Neural progenitor cell (in vitro differentiated cells): ENCODE results near the gene ADAMTSL1. TPM values are rescaled to one million over a fixed set of nuclear protein-coding genes. Genes with fewer than 3 reads are reported as not detected.

Experiments
- DNase-seq: peaks from one replicate; pipeline ENCODE4 v3.0.0-alpha.2; 2016; ENCODE audit warnings: low spot score
- H2AFZ ChIP-seq: fragments of 200-600 bp; sonication (generic); replicated peaks from 2 replicates; pipeline ENCODE4 v1.6.1; 2016; ENCODE audit warnings: antibody characterized with exemption
- H3F3A ChIP-seq: fragments of 200-600 bp; sonication (generic); 2 replicates; pipeline ENCODE4 v1.6.1; 2016; ENCODE audit warnings: antibody characterized with exemption, low read depth
- H3K27ac ChIP-seq: fragments of 200-600 bp; sonication (generic); 2 replicates; pipeline ENCODE4 v1.5.1; 2016; ENCODE audit warnings: mild to moderate bottlenecking
- H3K27me3 ChIP-seq: fragments of 200-600 bp; sonication (generic); 2 replicates; pipeline ENCODE4 v1.6.1; 2016; ENCODE audit warnings: mild to moderate bottlenecking, moderate library complexity
- H3K36me3 ChIP-seq: fragments of 200-600 bp; sonication (generic); 2 replicates; pipeline ENCODE4 v1.5.1; 2016
- H3K4me1 ChIP-seq: fragments of 200-600 bp; sonication (generic); 2 replicates; pipeline ENCODE4 v1.6.1; 2016; ENCODE audit warnings: mixed run types
- H3K4me2 ChIP-seq: fragments of 200-600 bp; sonication (generic); 2 replicates; pipeline ENCODE4 v1.6.1; 2016
- H3K4me3 ChIP-seq: fragments of 200-600 bp; sonication (generic); 2 replicates; pipeline ENCODE4 v1.5.1; 2016
- H3K79me2 ChIP-seq: fragments of 200-600 bp; sonication (generic); 2 replicates; pipeline ENCODE4 v1.6.1; 2016; ENCODE audit warnings: low read depth
- H3K9ac ChIP-seq: fragments of 200-600 bp; sonication (generic); 2 replicates; pipeline ENCODE4 v1.6.1; 2016
- H3K9me3 ChIP-seq: fragments of 200-600 bp; sonication (generic); 2 replicates; pipeline ENCODE4 v1.5.1; 2016; ENCODE audit warnings: low read depth
- H4K20me1 ChIP-seq: fragments of 200-600 bp; sonication (generic); 2 replicates; pipeline ENCODE4 v1.6.1; 2016; ENCODE audit warnings: low read depth
- H3K27ac Mint-ChIP-seq: 3 replicates; pipeline ENCODE4 v1.8.0; 2021; ENCODE audit warnings: mixed read lengths
- H3K27me3 Mint-ChIP-seq: 2 replicates; pipeline ENCODE4 v1.8.0; 2022; ENCODE audit warnings: low read depth, mild to moderate bottlenecking, inconsistent platforms, moderate library complexity, mixed read lengths; ENCODE audit not compliant: insufficient read depth
- H3K36me3 Mint-ChIP-seq: 3 replicates; pipeline ENCODE4 v1.8.0; 2021; ENCODE audit warnings: mixed read lengths
- H3K4me1 Mint-ChIP-seq: 3 replicates; pipeline ENCODE4 v1.8.0; 2021; ENCODE audit warnings: mixed read lengths
- H3K4me3 Mint-ChIP-seq: 3 replicates; pipeline ENCODE4 v1.8.0; 2021; ENCODE audit warnings: mild to moderate bottlenecking, moderate library complexity, mixed read lengths
- H3K9me3 Mint-ChIP-seq: 3 replicates; pipeline ENCODE4 v1.8.0; 2020; ENCODE audit warnings: mixed read lengths
- EZH2 ChIP-seq: fragments of 200-600 bp; sonication (generic); IDR thresholded peaks from 2 replicates; pipeline ENCODE4 v1.6.1; 2017; ENCODE audit warnings: antibody characterized with exemption, mild to moderate bottlenecking, moderate library complexity
- EZH2phosphoT487 ChIP-seq: fragments of 200-600 bp; sonication (generic); IDR thresholded peaks from 2 replicates; pipeline ENCODE4 v1.6.1; 2017; ENCODE audit warnings: antibody characterized with exemption
- total RNA-seq: library from RNA; depleted of rRNA; stranded (reverse); fragments of >200 nt; gene quantifications from 2 replicates; pipeline ENCODE4 v1.2.3, GENCODE V29; 2015; ENCODE audit warnings: low replicate concordance
- TF ChIP-seq, protein P1 (sequence below): fragments of 200-600 bp; sonication (generic); IDR thresholded peaks from 2 replicates; pipeline ENCODE4 v1.5.1; 2017; ENCODE audit warnings: antibody characterized with exemption, mild to moderate bottlenecking

Gene ADAMTSL1
- total RNA-seq, 1 donor from 2014 or later: 0.73 TPM

DNA sequence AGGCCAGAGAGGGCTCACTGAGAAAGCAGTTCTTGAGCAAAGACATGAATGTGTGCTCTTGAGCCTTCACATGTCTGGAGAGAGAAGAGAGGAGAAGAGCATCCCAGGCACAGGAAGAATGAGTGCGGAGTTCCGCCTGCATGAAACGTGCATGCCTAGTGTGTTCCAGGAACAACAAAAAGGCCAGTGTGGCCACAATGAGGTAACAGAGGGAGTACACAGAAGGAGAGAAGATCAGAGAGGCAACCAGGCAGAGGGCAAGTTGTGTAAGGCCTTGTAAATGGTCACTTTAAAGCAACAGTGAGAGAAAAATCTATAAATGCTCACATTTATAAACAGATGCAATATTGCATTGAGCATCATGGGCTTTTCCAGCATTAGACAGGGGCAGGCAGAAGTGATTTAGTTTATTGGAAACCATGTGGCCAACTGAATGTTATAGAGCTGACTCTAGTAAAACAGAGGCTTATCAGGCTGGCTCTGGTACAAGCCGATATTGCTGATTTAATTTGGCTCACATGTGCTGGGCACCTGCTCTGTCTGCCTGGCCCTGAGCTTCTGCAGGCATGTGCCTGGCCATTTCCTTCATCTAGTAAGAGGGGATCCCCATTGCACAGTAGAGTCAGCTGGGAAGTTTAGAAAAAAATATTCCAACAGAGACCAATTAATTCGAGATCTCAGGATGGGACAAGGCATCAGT, 373.8 kb downstream of the ADAMTSL1 start:
- H3K27me3 Mint-ChIP-seq: no peaks in the 10 kb centered on the region

DNA sequence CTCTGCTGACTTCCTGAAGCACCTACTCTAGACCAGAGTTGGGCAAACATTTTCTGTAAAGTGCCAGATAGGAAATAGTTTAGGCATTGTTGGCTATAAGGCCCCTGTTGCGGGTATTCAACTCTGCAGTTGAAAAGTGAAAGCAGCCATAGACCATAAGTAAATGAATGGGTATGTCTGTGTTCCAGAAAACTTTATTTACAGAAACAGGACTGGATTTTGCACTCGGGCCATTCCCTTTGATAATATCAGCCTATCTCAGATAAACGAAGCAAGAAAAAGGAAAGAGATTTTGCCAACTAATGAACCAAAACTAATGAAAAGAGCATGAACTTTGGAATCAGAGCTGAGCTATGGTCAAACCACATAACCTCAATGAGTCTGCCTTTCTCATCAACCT, 374.7 kb downstream of the ADAMTSL1 start:
- Histone ChIP-seq H2AFZ (no peak overlapping the region), H3K27ac (no peak overlapping the region), H3K9ac (no peak overlapping the region), H3K9me3 (no peaks in the 10 kb centered on the region), H3K4me2 (no peak overlapping the region), H3F3A (no peaks in the 10 kb centered on the region), H4K20me1 (no peaks in the 10 kb centered on the region), H3K79me2 (no peaks in the 10 kb centered on the region), H3K4me3 (no peak overlapping the region), H3K4me1 (no peaks in the 10 kb centered on the region), H3K36me3 (no peaks in the 10 kb centered on the region), H3K27me3 (no peaks in the 10 kb centered on the region)
- no peaks in the 10 kb centered on the region for H3K36me3 Mint-ChIP-seq
- H3K27me3 Mint-ChIP-seq: no peaks in the 10 kb centered on the region
- no peaks in the 10 kb centered on the region for H3K4me1 Mint-ChIP-seq
- H3K4me3 Mint-ChIP-seq: no peak overlapping the region
- no peak overlapping the region for H3K27ac Mint-ChIP-seq
- no peak for TF ChIP-seq EZH2
- TF ChIP-seq, protein P1, sequence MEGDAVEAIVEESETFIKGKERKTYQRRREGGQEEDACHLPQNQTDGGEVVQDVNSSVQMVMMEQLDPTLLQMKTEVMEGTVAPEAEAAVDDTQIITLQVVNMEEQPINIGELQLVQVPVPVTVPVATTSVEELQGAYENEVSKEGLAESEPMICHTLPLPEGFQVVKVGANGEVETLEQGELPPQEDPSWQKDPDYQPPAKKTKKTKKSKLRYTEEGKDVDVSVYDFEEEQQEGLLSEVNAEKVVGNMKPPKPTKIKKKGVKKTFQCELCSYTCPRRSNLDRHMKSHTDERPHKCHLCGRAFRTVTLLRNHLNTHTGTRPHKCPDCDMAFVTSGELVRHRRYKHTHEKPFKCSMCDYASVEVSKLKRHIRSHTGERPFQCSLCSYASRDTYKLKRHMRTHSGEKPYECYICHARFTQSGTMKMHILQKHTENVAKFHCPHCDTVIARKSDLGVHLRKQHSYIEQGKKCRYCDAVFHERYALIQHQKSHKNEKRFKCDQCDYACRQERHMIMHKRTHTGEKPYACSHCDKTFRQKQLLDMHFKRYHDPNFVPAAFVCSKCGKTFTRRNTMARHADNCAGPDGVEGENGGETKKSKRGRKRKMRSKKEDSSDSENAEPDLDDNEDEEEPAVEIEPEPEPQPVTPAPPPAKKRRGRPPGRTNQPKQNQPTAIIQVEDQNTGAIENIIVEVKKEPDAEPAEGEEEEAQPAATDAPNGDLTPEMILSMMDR: no peak
- DNase-seq: no peak
- H3K9me3 Mint-ChIP-seq: peaks cover 4% of the 10 kb centered on the region

More for the DNA sequence above, 373.8 kb downstream of the ADAMTSL1 start:
- peak overlapping the region; percentile 22 for H2AFZ ChIP-seq
- no peaks in the 10 kb centered on the region for H3K36me3 ChIP-seq
- no peak overlapping the region for H3K27ac ChIP-seq
- TF ChIP-seq EZH2phosphoT487 (no peak), EZH2 (no peak)
- TF ChIP-seq, protein P1: no peak
- no peaks in the 10 kb centered on the region for H3F3A ChIP-seq
- H4K20me1 ChIP-seq: no peaks in the 10 kb centered on the region
- H3K4me1 ChIP-seq: no peaks in the 10 kb centered on the region
- no peak for DNase-seq
- no peak overlapping the region for H3K4me3 ChIP-seq
- H3K27ac Mint-ChIP-seq: no peak overlapping the region
- no peaks in the 10 kb centered on the region for H3K79me2 ChIP-seq
- H3K9ac ChIP-seq: no peak overlapping the region
- no peaks in the 10 kb centered on the region for H3K4me1 Mint-ChIP-seq
- H3K4me3 Mint-ChIP-seq: no peak overlapping the region
- no peaks in the 10 kb centered on the region for H3K36me3 Mint-ChIP-seq
- H3K27me3 ChIP-seq: no peaks in the 10 kb centered on the region
- no peaks in the 10 kb centered on the region for H3K9me3 ChIP-seq
- no peak overlapping the region for H3K4me2 ChIP-seq
- peaks cover 4% of the 10 kb centered on the region for H3K9me3 Mint-ChIP-seq

DNA sequence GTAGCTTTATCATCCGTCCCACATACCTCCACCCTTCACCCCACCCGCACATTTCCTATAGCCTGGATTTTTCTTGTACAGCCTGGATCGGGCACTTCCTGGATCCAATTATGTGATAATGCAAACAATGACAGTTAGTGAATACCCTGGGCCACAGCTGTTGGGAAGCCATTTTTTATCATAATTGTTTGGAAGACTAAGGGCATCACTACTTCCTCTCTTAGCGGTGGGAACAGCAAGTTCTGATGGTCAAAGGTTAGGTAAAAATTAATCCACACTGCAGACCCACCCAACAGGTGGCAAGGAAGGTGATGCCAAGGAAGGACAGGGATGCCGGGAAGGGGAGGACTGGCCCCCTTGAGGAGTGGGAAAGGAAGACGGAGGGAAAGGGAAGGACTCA, 375.3 kb downstream of the ADAMTSL1 start:
- no peak overlapping the region for H3K27ac ChIP-seq
- no peaks in the 10 kb centered on the region for H3K27me3 ChIP-seq
- Mint-ChIP-seq H3K27me3 (no peaks in the 10 kb centered on the region), H3K4me3 (no peak overlapping the region), H3K36me3 (no peaks in the 10 kb centered on the region), H3K4me1 (no peaks in the 10 kb centered on the region), H3K9me3 (peaks cover 4% of the 10 kb centered on the region), H3K27ac (no peak overlapping the region)
- no peaks in the 10 kb centered on the region for H3K36me3 ChIP-seq
- H3K79me2 ChIP-seq: no peaks in the 10 kb centered on the region
- no peaks in the 10 kb centered on the region for H3K4me1 ChIP-seq
- no peak for DNase-seq
- no peak overlapping the region for H3K9ac ChIP-seq
- no peaks in the 10 kb centered on the region for H4K20me1 ChIP-seq
- no peak overlapping the region for H2AFZ ChIP-seq
- H3K9me3 ChIP-seq: no peaks in the 10 kb centered on the region
- H3K4me2 ChIP-seq: no peak overlapping the region
- H3K4me3 ChIP-seq: no peak overlapping the region
- H3F3A ChIP-seq: no peaks in the 10 kb centered on the region
- TF ChIP-seq, protein P1: no peak
- TF ChIP-seq EZH2phosphoT487 (no peak), EZH2 (no peak)
